ENCODE data around the gene AR. TPM values are rescaled to one million over a fixed set of nuclear protein-coding genes. Genes with fewer than 3 reads are reported as not detected.

Gene AR
- total and polyA plus RNA-seq, 2 donors (not counting 1 experiment from before 2014, with no cell fraction given): not detected

DNA sequence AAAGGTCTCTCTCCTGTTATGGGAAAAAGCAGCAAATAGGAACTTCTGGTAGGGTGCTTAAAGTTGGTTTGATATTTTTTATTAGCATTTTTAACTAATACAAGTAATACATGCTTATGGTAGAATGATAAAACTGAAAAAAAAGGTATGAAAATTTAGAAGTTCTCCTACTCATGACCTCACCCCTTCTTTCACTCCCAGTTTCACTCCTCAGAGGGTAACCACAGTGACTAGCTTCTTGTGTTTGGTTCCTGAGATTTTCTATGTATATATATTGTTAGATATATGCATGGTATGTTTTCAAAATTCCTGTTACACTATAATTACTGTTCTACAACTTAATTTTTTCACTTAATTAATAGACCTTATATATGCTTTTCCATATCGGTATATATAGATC, 66.5 kb downstream of the AR start:
- Histone ChIP-seq H3K4me2 (replicated peaks; ENCODE audit: low read depth, low read length, poor library complexity, severe bottlenecking) (no peak overlapping the region), H3K36me3 (replicated peaks in 1 of 2; ENCODE audit: control extremely low read depth in 1 of 2, control insufficient read depth in 1 of 2, extremely low read depth in 1 of 2, insufficient read depth in 2 of 2, low read length in 1 of 2) (no peaks in the 10 kb centered on the region), H3K4me3 (ENCODE audit: control extremely low read depth in 1 of 5, extremely low read depth in 1 of 5, insufficient read depth in 1 of 5, low read depth in 2 of 5, low read length in 4 of 5) (no peak overlapping the region), H2AFZ (ENCODE audit: insufficient read depth, low read depth, low read length, poor library complexity, severe bottlenecking) (no peak overlapping the region), H3K4me1 (ENCODE audit: control insufficient read depth in 2 of 2, insufficient read depth in 2 of 2, low read length in 2 of 2) (no peaks in the 10 kb centered on the region), H4K20me1 (ENCODE audit: control insufficient read depth, insufficient read depth, low read length, poor library complexity, severe bottlenecking) (no peaks in the 10 kb centered on the region), H3K27me3 (replicated peaks in 1 of 4; ENCODE audit: control extremely low read depth in 1 of 4, control insufficient read depth in 3 of 4, insufficient read depth in 4 of 4, low read length in 3 of 4) (no peaks in the 10 kb centered on the region), H3K9ac (ENCODE audit: low read length) (no peak overlapping the region), H3K79me2 (ENCODE audit: control insufficient read depth, insufficient read depth, low read length) (no peaks in the 10 kb centered on the region), H3K9me3 (ENCODE audit: control extremely low read depth in 1 of 3, control insufficient read depth in 2 of 3, insufficient read depth in 1 of 3, low read length in 2 of 3) (no peaks in the 10 kb centered on the region), H3K27ac (ENCODE audit: low read length in 2 of 2) (no peak overlapping the region)
- no peak for TF ChIP-seq EZH2 (IDR thresholded peaks at IDR 0.05; ENCODE audit: borderline replicate concordance, insufficient read depth, low read depth, low read length, poor library complexity, severe bottlenecking)
- TF ChIP-seq, protein P1, sequence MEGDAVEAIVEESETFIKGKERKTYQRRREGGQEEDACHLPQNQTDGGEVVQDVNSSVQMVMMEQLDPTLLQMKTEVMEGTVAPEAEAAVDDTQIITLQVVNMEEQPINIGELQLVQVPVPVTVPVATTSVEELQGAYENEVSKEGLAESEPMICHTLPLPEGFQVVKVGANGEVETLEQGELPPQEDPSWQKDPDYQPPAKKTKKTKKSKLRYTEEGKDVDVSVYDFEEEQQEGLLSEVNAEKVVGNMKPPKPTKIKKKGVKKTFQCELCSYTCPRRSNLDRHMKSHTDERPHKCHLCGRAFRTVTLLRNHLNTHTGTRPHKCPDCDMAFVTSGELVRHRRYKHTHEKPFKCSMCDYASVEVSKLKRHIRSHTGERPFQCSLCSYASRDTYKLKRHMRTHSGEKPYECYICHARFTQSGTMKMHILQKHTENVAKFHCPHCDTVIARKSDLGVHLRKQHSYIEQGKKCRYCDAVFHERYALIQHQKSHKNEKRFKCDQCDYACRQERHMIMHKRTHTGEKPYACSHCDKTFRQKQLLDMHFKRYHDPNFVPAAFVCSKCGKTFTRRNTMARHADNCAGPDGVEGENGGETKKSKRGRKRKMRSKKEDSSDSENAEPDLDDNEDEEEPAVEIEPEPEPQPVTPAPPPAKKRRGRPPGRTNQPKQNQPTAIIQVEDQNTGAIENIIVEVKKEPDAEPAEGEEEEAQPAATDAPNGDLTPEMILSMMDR (IDR thresholded peaks at IDR 0.05): no peak
- Mint-ChIP-seq H3K27me3 (no peaks in the 10 kb centered on the region), H3K27ac (no peak overlapping the region), H3K4me3 (no peak overlapping the region), H3K4me1 (no peaks in the 10 kb centered on the region), H3K9me3 (ENCODE audit: insufficient read depth) (no peaks in the 10 kb centered on the region)
- ATAC-seq (ENCODE audit: low read depth): no peak
- POLR2A ChIA-PET: no interaction called here
- CTCF ChIA-PET: no interaction called here
- intact Hi-C loops (cut with micrococcal nuclease): no loop called here
- WGBS (ENCODE audit: insufficient coverage): no CpG with 5 or more reads among the region's 1 CpG
- no peak for DNase-seq

DNA sequence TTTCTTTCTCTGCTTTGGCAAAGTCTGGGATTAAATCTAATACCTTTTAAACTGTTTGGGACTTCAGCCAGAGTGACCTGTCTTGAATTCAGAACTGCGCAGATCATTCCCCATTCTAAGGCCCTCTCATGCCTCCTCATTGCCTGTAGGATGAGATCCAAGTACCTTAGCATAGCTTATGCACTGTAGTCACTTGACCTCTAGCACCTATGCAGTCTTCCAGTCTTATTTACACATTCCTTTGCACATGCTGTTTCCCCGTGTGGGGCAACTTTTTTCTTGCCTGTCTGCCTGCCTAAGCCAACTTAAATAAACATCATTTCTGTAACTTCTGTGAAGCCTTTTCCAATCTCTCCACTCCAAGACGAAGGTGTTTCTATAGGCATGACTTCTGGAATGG, 68.4 kb downstream of the AR start:
- Histone ChIP-seq H3K4me1 (ENCODE audit: control insufficient read depth in 2 of 2, insufficient read depth in 2 of 2, low read length in 2 of 2) (no peaks in the 10 kb centered on the region), H3K4me2 (replicated peaks; ENCODE audit: low read depth, low read length, poor library complexity, severe bottlenecking) (no peak overlapping the region), H3K36me3 (replicated peaks in 1 of 2; ENCODE audit: control extremely low read depth in 1 of 2, control insufficient read depth in 1 of 2, extremely low read depth in 1 of 2, insufficient read depth in 2 of 2, low read length in 1 of 2) (no peaks in the 10 kb centered on the region), H3K4me3 (ENCODE audit: control extremely low read depth in 1 of 5, extremely low read depth in 1 of 5, insufficient read depth in 1 of 5, low read depth in 2 of 5, low read length in 4 of 5) (no peak overlapping the region), H4K20me1 (ENCODE audit: control insufficient read depth, insufficient read depth, low read length, poor library complexity, severe bottlenecking) (no peaks in the 10 kb centered on the region), H3K79me2 (ENCODE audit: control insufficient read depth, insufficient read depth, low read length) (no peaks in the 10 kb centered on the region), H3K9me3 (ENCODE audit: control extremely low read depth in 1 of 3, control insufficient read depth in 2 of 3, insufficient read depth in 1 of 3, low read length in 2 of 3) (no peaks in the 10 kb centered on the region), H2AFZ (ENCODE audit: insufficient read depth, low read depth, low read length, poor library complexity, severe bottlenecking) (no peak overlapping the region), H3K9ac (ENCODE audit: low read length) (no peak overlapping the region), H3K27me3 (replicated peaks in 1 of 4; ENCODE audit: control extremely low read depth in 1 of 4, control insufficient read depth in 3 of 4, insufficient read depth in 4 of 4, low read length in 3 of 4) (no peaks in the 10 kb centered on the region), H3K27ac (ENCODE audit: low read length in 2 of 2) (no peak overlapping the region)
- TF ChIP-seq, protein P1 (IDR thresholded peaks at IDR 0.05): no peak
- TF ChIP-seq EZH2 (IDR thresholded peaks at IDR 0.05; ENCODE audit: borderline replicate concordance, insufficient read depth, low read depth, low read length, poor library complexity, severe bottlenecking): no peak
- intact Hi-C loops (cut with micrococcal nuclease): no loop called here
- Mint-ChIP-seq H3K27me3 (no peaks in the 10 kb centered on the region), H3K4me3 (no peak overlapping the region), H3K9me3 (ENCODE audit: insufficient read depth) (no peaks in the 10 kb centered on the region), H3K4me1 (no peaks in the 10 kb centered on the region), H3K27ac (no peak overlapping the region)
- ATAC-seq (ENCODE audit: low read depth) (no peak), DNase-seq (no peak)
- ChIA-PET POLR2A (no interaction called here), CTCF (no interaction called here)
- whole genome bisulfite sequencing (ENCODE audit: insufficient coverage): 100% methylated on average over 2 of the region's 3 CpGs

Measured in B cell (primary cell).